GM20431 (cell line): Measurements from ENCODE around the gene TUBB6.

Experiments used
- in situ Hi-C: fragments of 300-500 bp; cut with MseI, MboI; formaldehyde crosslinking; loops from one replicate; pipeline ENCODE4 v1.15.0; 2020; ENCODE audit warnings: low sequenced_read_pairs; ENCODE audit not compliant: unreplicated experiment

The TUBB6 gene

GRCh38 chr18:12334863-12335262 lies 26.8 kb downstream of the TUBB6 start:
- in situ Hi-C loops: no loop called here

DNA sequence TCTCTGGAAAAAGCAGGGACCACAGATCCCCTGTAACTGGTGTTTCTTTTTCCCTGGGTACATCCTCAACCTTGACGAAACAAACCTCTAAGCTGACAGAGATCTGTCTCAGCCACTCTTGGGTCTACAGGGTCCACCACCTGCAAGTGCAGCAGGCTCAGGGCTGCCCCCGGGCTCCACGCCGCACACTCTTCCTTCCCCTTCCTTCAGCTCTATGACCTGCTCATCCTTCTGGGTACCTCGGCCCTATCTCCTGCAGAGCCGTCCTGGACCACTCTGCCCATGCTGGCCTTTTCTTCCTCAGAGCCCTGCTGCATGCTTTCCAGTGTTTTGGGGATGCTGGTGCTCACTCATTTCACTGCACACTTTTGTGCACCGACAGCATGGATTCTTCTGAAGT lies 27.5 kb downstream of the TUBB6 start:
- in situ Hi-C loops: no loop called here

- in situ Hi-C loops: no loop called here
Observed at GRCh38 chr18:12336171-12336613, 28.2 kb downstream of the TUBB6 start.

DNA sequence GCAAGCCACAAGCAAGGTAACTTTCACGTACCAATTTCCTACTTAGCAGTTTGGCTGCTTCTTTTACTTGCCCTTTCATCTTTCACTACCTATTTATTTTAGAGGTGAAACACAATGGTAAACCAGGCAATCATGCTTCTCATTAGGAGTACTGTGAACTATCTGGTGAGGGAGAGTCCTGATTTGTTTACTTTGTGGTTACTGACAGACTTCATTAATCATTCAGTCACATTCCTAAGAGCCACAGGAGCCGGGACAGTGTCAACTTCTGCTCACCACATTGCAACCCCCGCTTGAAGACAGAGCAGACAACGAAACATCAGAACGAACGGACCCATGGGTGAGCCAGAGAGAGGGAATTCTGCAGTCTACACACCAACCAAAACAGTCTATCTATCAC lies 28.8 kb downstream of the TUBB6 start:
- in situ Hi-C loops: no loop called here

GRCh38 chr18:12338382-12338781 lies 30.3 kb downstream of the TUBB6 start:
- in situ Hi-C loops: no loop called here

GRCh38 chr18:12340945-12341660 lies 33.1 kb downstream of the TUBB6 start:
- in situ Hi-C loops: no loop called here

DNA sequence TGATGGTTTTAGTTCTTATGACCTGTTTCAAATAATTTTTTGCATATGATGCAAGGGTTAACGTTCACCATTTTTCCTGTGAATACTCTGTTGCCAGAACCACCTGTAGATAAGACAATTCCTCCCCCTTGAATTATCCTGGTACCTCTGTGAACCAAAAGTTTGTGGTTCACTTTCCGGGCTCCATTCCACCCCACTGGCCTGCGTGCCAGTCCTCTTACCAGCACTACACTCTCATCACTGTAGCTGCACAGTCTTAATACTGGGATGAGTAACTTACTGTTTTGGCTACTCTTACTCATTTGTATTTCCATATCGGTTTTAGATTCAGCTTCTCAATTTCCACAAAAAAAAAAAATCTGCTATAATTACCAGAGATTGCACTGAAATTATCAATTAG lies 34.6 kb downstream of the TUBB6 start:
- in situ Hi-C loops: no loop called here

- in situ Hi-C loops: no loop called here
Observed at GRCh38 chr18:12345491-12346239, 37.6 kb downstream of the TUBB6 start.

GRCh38 chr18:12346240-12346565 lies 38.2 kb downstream of the TUBB6 start:
- in situ Hi-C loops: no loop called here

DNA sequence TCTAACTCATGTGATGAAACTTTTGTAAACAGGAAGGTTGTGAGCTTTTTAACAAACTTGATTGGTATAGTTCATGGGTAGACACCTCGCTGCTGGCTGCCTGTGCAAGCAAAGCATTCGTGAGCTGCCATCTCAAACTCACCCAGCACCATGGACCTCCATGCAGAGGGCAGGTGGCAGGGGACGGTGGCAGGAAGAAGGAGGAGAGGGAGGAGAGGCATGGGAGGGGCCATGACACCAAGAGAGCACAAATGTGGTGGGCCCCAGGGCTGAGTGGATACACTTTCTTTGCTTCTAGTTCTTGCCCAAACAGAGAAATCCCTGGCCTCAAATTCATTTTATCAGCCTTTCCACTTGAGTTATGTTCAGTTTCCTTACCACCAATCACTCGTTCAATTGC lies 39.9 kb downstream of the TUBB6 start:
- in situ Hi-C loops: no loop called here

- in situ Hi-C loops: no loop called here
Observed at GRCh38 chr18:12352188-12352587, 44.1 kb downstream of the TUBB6 start.

GRCh38 chr18:12359515-12359927 lies 51.5 kb downstream of the TUBB6 start:
- in situ Hi-C loops: no loop called here

- in situ Hi-C loops: no loop called here
Observed at GRCh38 chr18:12361770-12362378, 53.8 kb downstream of the TUBB6 start.

DNA sequence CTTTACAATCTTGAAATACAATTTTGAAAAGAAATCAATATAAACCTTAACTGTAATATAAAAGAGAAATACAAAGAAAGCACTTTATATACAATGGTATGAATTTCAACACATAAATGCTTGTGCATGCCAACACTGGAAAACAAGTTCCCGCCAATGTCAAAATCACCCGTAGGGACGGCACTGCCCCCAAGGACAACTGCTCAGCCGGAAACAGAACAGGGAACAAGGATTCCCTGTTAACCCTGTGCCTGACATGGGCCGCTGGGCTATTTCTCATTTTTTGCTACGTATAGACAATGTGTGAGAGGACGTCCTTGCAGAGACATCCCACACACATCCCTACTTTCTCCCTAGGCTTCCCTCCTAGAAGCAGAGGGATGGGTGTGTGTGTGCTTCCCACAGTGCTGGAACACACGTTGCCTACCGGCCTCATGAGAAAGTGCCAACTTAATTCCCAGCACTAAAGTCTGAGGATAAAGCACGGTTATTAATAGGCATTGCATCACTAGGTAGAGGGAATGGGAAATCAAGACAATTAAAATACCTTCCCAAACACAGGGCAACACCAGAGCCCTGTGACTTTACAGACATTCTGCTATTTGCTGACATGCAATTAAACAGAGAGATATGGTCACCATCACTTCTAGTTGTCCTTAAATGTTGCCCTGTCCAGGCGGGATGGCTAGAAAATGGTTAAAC lies 54.6 kb downstream of the TUBB6 start:
- in situ Hi-C loops: no loop called here

DNA sequence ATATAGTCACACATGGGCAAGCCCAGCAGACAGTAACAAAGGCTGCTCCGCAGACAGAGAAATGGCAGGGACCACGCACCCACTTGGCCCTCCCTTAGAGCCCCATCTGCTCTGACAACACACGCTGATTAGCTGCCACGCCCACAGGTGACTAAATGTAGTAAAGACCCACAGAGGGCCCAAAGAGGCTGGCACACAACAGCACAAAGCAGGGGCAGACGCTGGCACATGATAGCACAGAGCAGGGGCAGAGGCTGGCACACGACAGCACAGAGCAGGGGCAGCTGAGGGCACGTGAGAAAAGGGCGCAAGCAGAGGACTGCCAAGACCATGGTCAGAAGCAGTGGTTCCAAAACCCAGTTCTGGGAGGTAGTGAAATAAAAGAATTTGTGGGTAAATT lies 58.3 kb downstream of the TUBB6 start:
- in situ Hi-C loops: no loop called here

- in situ Hi-C loops: no loop called here
Observed at GRCh38 chr18:12366784-12367183, 58.7 kb downstream of the TUBB6 start.

- in situ Hi-C loops: no loop called here
Observed at GRCh38 chr18:12369211-12369610, 61.2 kb downstream of the TUBB6 start.

DNA sequence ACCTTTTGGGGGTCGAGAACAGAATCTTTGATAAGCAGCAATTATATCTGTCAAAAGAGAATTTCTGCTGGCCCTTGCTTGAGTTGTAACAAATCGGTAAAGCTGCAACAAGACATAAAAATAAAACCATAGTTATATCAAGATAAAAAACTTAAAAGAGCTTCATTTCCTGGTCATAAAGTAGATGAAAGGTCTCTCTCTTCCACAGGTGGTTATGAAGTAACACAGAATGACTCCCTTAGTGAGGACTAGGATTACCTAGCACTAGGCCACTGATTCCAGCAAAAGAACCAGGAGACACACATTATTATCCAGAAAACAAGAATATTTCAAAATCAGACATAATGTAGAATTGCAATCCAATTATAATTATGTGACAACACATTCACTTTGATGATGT lies 63.5 kb downstream of the TUBB6 start:
- in situ Hi-C loops: no loop called here

- in situ Hi-C loops: no loop called here
Observed at GRCh38 chr18:12372406-12372805, 64.4 kb downstream of the TUBB6 start.

- in situ Hi-C loops: no loop called here
Observed at GRCh38 chr18:12373116-12373770, 65.2 kb downstream of the TUBB6 start.
